NCI-H460 (cell line): ENCODE results near the gene ZEB2. TPM values are rescaled to one million over a fixed set of nuclear protein-coding genes. Genes with fewer than 3 reads are reported as not detected.
A peak's percentile ranks its signal among the peaks of the same experiment; 100 is the strongest.

Source experiments
- DNase-seq: peaks from one replicate; pipeline ENCODE4 v3.0.0-alpha.2; 2016; ENCODE audit warnings: low read depth; ENCODE audit errors: extremely low read depth
- total RNA-seq: library from RNA; depleted of rRNA; stranded (reverse); fragments of >200 nt; shearing (Covaris generic); gene quantifications from 2 replicates; pipeline ENCODE4 v1.2.3, GENCODE V29; 2014

The ZEB2 gene
- total RNA-seq, 1 experiment from 2014 or later = 50.0 TPM

DNA sequence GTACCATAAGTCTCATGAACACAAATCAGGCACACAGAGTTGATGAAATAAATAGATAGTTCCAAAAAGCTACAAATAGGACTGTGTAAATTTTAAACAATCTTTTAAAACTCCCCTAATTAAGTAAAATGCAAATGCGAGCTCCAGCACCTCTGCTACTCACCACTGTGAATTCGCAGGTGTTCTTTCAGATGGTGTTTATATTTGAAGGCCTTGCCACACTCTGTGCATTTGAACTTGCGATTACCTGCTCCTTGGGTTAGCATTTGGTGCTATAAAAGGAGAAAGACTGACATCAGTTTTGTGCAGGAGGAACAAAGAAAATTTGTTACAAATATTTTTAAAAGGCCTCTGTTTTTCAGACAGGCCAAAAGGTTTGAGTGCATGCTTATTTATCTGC, 118.9 kb downstream of the ZEB2 start:
- DNase-seq = no peak

DNA sequence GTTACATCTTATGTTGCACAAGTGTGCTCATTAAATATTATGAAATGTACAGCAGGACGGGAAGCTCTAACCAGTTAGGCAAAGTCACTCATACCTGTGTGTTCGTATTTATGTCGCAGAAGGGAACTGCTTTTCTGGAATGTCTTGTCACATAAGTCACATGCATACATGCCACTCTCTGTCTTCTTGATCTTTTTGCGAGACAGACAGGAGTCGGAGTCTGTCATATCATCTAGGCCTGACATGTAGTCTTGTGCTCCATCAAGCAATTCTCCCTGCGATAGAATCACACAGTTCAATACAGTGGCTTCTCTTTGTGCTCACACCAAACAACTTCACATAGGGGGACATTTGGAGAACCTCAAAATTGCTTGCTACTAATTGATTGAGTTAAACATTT, 123.6 kb downstream of the ZEB2 start:
- DNase-seq = no peak

GRCh38 chr2:144390424-144391020, 129.4 kb downstream of the ZEB2 start:
- no peak for DNase-seq

DNA sequence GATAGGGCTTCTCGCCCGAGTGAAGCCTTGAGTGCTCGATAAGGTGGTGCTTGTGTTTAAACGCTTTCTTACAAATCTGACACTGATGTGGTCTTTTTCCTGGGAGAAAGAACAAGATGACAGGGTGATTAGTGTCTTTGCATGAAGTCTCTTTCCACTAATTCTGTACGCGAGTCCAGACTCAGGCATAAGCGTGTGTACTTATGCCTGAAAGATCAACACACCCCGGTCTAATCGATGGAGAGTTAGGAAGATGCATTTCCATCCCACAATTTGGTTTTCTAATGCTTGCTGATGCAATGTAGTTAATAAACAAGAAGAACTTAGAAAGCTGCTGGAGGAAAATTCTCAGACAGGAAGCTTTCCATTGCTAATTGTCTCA, 130.0 kb downstream of the ZEB2 start:
- no peak for DNase-seq

- no peak for DNase-seq
Observed at GRCh38 chr2:144389151-144389929, 130.6 kb downstream of the ZEB2 start.

- DNase-seq = no peak
Observed at GRCh38 chr2:144385381-144385780, 134.5 kb downstream of the ZEB2 start.

DNA sequence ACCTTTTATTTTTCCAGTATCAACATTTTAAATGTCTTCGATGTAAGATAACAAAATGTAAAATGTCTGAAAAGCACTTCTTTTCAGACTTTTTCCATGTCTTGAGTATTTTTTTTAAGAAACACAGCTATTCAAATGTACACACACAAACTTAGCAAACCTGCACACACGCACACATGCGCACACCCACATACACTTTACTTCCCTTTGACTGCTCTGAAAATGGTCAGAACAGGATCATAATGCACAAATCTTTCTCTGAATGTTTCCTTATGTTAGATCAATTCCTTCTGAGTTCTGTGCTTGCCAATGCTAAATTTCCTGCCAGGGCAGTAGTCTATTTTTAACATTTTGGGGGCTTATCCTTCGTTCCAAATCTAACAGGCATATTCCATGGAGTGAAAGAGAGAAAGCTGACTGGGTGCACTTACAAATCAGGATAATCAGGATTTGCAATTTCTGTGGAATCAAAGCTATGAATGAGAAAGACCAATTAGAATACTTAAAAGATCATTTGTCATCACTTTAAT, 136.3 kb downstream of the ZEB2 start:
- no peak for DNase-seq

GRCh38 chr2:144382849-144383248, 137.1 kb downstream of the ZEB2 start:
- no peak for DNase-seq

GRCh38 chr2:144381716-144382115, 138.2 kb downstream of the ZEB2 start:
- no peak for DNase-seq

GRCh38 chr2:144379851-144380311, 140.0 kb downstream of the ZEB2 start:
- DNase-seq = no peak

DNA sequence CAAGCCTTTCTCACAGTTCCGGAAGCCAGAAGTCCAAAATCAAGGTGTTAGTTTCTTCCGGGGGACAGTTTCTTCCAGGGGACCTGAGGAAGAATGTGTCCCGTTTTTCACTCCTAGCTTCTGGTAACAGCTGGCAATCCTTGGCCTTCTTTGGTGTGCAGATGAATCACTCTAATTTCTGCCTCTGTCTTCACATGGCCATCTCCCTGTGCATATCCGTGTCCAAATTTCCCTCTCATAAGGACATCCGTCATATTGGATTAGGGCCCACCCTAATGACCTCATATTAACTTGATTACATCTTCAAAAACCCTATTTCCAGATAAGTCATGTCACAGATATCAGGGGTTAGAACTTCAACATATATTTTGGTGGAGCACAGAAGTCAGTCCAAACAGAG, 141.4 kb downstream of the ZEB2 start:
- no peak for DNase-seq

- DNase-seq = no peak
Observed at GRCh38 chr2:144377914-144378313, 142.0 kb downstream of the ZEB2 start.

- no peak for DNase-seq
Observed at GRCh38 chr2:144376926-144377325, 143.0 kb downstream of the ZEB2 start.

DNA sequence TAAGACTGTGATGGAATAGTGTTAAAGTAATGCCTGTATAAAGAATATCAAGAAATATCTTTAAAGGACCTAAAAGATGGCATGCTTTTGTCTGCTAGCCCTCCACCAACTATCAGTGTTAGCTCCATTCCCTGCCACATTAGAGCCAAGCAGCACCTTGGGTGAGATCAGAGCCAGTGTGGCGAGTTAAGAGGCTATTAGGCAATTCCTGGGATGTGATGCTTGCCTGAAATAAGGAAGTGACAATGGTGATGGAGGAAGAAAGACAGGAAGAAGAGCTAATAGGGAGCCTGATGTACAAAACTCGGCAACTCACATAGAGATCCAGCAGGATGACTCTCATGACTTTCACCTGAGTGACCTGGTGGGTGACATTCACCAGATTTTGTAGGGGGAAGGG, 143.5 kb downstream of the ZEB2 start:
- DNase-seq = no peak

GRCh38 chr2:144374163-144374661, 145.7 kb downstream of the ZEB2 start:
- DNase-seq = peak; percentile 4

GRCh38 chr2:144372410-144373080, 147.4 kb downstream of the ZEB2 start:
- DNase-seq = no peak

DNA sequence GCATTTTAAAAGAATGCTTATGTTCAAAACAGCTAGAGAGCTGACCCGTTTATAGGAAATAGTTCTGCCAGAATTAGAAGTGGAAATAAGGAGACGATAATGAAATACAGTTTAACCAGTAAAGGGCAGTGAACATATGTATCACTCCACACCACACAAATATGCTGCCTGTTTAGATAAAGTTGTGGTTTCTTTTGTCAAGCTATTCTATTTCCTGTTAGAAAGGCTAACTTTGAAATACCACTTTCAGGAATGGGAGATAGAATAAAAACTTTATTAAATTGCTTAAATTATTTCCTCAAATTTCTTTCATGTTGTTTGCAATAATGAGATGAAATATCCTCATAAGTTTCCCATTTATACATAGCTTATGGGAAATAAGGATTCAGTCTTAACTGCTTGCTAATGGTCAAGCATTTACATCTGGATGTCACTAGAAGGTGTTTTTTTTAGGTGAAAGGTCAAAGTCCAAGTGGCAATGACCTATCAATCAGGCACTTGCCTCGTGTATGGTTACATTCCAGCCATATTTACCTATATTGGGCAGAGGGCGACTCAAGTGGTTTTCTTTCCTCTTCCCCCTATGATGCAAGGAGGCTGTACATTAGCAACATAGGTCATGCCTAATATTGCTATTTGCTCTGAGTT, 148.9 kb downstream of the ZEB2 start:
- DNase-seq = no peak

- no peak for DNase-seq
Observed at GRCh38 chr2:144369416-144369815, 150.5 kb downstream of the ZEB2 start.

- DNase-seq = no peak
Observed at GRCh38 chr2:144366825-144367429, 153.0 kb downstream of the ZEB2 start.

- DNase-seq = no peak
Observed at GRCh38 chr2:144364944-144365738, 154.8 kb downstream of the ZEB2 start.
